Amniotic stem cell (primary cell): Measurements from ENCODE around the gene OOSP1.
"Not testable (repeated sequence)": the region's sequence is repeated elsewhere in the genome, so short reads cannot be mapped to it uniquely, and the experiment has no call there.

Experiments used
- DNase-seq: peaks from one replicate; lab custom pipeline; 2025; lab: John Stamatoyannopoulos, UW

OOSP1 gene

DNA sequence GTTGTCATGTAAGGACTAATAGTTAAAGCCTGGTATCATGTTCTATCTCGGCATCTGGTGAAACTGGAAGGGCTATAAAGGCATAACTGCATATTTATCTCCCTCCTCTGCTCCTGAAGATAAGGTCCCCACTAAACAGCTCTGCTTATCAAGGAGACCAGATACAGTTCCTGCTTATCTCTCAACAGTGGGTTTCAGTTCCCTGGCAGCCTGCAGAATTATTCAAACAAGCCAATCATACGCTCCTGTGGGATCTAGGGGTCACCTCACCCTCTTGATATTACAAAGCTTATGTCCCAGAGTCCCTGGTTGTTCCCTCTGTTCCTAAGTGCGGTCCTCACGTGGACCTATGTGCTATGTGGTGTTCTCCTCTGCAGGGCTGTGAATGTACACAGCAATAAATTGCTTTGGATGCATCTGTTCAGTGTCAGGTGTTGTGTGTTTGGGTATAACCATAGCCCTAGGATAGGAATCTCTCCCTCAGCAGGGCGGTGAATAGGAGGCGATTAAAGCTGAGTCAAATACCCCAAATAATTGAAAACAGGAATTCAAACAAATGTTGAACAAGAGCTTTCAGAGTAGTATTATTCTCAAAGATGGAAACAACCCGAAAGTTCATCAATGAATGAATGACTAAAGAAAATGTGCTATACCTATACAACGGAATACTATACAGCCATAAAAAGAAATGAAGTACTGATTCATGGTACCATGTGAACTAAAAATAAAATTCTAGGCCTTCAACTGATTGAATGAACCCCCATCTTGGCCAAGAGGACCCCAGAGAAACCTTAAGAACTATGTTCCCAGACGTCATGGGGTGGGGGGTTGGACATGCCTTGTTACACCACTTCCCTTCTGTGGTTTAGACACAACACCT, 22.5 kb downstream of the OOSP1 start:
- no peak for DNase-seq

DNA sequence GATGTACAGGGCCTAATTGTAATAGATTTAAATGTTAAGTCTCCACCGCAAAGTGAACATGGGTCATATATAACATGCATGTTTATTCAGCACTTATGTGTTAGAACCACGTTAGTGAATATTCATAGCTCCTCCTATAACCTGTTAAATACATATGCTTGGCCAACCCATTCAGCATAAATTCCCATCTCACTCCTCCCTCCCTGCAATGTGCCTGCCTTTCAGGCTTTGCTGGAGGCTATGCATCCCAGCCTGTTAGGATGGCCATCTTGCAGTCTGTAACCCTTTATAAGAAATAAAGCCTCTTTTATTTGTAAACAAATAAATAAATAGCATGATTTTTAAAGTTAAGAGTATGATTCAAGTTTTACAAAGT, 23.9 kb downstream of the OOSP1 start:
- no peak for DNase-seq

DNA sequence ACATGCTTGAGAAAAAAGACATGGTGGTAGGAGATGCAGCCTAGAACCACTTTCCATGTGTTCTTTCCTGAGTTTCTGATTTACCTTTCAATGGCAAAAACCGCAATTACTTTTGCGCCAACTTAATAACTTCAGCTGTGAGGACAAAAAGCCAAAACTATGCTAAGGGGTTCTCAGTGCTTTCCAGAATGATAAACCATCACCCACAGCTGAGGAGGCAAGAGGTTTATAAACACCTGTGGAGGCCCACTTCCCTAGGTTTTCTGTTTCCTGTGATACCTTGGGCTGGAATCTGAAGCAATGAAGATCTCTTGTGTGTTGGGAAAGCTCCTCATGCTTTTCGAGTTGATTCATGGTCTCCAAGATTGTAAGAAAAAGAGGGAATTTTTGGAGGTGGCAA, 25.5 kb downstream of the OOSP1 start, which contains the start of gene OOSP4A:
TSS of gene OOSP4A (plus strand) at position 301 of the 400 bp plus-strand sequence. CDS start at position 301, 0 bp downstream.
- DNase-seq, result no peak

DNA sequence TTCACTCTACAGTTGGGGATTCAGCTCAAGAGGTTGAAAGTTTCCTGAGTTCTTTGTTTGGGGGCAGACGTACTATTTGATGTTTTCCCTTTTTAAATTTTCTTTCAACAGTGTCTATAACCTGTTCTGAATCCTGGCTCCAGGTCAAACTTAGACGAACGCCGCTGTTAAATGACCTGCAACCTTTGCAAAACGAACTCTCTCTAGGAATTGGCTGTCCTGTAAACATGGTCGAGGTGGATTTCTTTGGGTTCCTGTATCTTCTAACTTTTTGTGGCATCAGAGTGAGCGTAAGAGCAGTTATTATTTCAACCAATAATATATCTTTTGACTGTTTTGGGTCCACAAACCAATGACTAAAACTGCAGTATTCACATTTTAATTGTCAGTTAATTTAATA, 27.2 kb downstream of the OOSP1 start:
- no peak for DNase-seq

DNA sequence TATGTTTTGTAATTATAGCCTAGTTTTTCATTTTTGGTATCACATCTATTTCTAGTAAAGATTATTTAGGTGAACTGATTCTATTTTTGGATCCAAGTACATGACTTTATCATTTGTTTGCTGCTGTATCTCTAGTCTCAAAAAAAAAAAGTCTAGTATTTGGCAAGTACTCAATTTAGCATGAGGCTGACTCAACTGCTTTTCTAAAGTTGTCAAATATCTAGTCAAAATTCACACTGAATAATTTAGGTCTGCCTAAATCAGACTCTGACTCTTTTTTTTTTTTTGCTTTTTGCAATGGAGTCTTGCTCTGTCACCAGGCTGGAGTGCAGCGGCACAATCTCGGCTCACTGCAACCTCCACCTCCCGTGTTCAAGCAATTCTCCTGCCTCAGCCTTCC, 28.0 kb downstream of the OOSP1 start:
- DNase-seq, result no peak

DNA sequence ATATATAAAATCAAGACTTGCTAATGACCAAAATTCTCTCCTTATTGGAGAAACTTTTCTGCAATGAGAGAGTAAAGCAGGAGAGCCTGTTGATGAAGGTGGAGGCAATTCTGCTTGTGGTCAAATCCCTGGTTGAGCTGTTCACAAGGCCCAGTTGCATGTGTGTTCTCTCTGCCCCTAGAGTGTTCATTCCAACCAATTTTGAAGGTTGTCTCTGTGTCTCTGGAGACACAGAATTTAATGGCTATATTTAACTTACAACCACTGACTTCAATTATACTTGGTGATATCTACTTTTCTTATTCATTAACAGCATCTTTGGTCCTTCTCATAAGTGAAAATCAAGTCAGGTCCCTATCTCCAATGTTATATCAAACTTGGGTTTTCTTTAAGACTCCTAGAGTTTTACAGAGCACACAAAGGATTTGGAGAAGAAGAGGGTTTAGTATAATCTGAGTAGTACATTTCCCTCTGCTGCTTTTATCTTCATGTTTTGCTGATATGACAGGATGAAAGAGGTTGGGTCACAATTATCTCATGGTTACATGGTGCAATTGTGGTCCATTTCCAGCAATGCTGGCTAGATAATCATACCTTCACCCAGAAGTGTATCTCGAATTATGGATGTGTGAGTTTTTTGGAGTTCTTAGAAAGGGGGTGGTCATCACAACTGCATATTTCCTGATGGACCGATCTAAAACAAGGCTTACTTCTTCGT, 29.6 kb downstream of the OOSP1 start:
- no peak for DNase-seq

DNA sequence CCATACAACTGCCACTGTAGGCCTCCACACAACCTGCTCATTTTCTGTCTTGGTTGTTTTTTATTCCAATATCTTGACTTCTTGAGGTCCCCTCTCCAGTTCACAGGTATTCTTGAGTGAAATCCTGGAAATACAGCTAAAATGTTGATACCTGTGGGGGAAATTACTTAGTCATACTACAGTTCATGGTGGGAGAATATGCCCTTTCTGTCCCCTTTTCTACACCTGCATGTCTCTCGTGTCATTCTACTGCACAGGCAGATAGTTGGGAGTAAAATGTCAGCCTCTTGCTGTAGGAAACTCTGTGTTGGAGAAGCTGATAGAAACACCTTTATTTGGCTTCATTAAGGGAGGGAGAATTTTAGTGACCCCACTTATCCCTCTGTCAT, 30.2 kb downstream of the OOSP1 start:
- no peak for DNase-seq

DNA sequence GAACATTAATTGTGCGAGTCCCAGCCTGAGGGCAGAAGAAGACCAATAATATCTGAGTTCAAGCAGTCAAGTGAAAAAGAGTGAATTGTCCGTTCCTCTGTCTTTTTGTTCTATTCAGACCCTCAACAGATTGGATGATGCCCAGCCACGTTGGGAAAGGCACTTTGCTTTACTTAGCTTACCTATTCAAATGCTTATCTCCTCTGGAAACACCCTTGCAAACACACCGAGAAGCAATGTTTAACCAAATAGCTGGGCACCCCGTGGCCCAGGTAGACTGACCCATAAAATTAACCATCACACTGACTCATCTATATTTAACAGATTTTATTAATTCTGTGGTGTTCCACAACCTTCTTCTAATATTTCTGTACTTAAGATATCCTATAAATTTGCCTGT, 34.9 kb downstream of the OOSP1 start:
- no peak for DNase-seq

DNA sequence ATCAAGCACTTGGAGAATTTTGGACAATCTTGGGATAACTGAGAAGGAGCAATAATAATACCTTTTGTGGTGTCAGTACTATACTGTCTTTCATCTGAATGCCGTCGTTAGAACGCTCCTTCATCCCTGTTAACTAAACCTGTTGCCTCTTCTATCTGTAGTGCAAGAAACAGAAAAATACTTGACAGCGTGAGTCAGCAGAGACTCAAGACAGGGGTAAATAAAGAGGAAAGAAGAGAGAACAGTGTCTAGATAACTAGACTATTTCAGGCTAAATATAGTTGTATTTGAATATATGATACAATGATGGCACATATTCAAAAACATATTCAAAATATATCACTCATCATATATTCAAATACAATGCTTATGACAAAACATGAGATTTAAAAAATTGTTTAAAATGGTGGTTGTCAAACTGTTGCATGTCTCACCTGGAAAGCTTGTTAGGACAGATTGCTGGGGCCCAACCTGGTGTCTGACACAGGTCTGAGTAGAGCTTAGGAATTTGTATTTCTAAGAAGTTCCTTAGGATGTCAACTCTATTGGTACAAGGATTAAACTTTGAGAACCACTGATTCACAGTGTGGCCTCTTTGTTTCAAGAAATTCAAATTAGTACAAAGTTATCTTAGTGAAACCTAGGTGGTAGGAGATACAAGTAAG, 43.0 kb downstream of the OOSP1 start:
- DNase-seq, result no peak

DNA sequence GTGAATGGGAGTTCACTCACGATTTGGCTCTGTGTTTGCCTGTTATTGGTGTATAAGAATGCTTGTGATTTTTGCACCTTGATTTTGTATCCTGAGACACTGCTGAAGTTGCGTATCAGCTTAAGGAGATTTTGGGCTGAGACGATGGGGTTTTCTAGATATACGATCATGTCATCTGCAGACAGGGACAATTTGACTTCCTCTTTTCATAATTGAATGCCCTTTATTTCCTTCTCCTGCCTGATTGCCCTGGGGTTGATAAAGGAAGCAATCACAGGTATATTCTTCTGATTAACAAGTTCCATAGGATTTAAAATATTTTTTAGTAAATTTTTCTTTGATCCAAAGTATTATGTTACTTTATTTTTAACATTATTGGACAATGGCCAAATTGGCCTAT, 43.8 kb downstream of the OOSP1 start:
- DNase-seq, result not testable (repeated sequence)

DNA sequence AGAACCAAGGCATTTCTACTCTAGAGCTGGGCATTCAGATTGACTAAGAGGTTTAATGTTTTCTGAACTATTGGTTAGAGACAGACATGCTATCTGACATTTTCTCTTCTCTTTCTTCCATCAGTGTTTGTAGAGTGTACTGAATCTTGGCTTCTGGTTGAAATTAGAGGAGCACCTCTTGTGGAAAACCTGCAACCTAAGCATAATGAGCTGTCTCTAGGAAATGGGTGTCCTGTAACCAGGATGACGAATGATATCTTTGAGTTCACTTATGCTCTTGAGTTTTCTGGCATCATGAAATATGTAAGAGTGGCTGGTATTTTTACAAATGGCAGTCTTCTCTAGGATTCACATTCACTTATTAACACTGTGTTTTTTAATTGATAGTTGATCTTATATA, 45.0 kb downstream of the OOSP1 start:
- DNase-seq, result no peak

DNA sequence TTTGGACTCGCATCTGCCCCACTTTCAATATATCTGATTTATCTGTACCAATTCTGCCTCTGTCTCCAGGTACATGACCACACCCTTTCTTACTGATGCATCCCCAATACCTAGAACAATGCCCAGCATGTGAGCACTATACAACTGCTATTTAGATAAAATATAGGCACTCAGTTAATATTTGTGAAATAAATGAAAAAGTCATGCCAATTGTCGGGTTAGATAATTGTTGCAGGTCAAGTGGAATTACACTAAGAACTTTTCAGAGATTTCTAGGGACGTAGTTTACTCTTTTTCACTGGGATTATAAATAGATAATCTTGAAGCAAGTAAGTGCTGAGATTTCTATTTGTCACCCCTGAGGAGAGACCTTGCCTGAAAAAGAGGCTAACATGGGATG, 46.1 kb downstream of the OOSP1 start:
- DNase-seq, result no peak

DNA sequence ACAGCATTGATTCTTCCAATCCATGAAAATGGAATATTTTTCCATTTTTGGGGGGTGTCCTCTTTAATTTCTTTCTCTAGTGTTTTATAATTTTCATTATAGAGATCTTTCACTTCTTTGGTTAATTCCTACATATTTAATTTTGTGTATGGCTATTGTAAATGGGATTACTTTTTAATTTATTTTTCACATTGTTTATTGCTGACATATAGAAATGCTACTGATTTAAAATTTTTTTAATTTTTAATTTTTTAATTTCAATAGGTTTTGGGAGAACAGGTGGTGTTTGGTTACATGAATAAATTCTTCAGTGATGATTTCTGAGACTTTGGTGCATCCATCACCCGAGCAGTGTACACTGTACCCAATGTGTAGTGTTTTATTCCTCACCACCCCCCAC, 52.2 kb downstream of the OOSP1 start:
- DNase-seq, result no peak

DNA sequence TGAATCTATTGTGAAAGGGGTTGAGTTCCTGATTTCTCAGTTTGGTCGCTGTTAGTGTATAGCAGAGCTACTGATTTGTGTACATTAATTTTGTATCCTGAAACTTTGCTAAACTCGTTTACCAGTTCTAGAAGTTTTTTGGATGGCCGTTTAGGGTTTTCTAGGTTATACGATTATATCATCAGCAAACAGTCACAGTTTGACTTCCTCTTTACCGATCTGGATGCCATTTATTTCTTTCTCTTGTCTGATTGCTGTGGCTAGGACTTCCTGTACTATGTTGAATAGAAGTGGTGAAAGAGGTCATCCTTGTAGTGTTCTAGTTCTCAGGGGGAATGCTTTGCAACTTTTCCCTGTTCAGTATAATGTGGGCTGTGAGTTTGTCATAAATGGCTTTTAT, 54.2 kb downstream of the OOSP1 start:
- no peak for DNase-seq

DNA sequence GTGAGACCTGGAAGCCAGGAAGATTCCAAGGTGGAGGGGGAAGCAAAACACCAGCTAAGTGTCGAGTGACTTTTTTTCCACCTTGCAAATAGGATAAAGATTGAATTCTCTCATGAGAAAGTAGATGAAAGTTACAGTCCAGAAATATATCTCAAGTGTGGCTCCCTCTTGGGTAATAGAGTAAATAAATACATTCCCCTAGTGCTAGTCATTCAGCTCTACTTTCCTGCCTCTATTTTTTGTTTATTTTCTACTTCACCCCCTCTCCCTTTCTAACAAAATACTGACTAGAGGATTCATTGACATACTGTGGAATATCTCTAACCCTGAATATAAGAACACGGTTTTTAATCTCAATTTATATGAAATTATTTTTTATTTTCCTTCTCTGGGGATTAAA, 59.6 kb downstream of the OOSP1 start:
- no peak for DNase-seq

DNA sequence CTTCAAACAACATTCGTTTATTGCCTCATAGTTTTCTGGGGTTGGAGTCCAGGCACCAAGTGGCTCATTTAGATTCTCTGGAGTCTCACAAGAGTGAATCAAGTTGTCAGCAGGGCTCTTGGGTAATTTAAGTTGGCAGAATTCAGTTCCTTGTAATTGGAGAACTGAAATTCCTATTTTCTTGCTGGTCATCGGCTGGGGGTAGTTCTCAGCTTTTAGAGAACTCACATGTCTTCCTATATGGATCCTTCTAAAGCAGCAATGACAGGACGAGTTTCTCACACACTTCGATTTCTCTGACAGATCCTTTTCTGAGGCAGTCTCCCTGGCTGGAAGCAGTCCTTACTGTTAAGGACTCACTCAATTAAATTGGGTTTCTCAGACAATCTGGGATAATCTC, 61.5 kb downstream of the OOSP1 start:
- DNase-seq, result no peak

DNA sequence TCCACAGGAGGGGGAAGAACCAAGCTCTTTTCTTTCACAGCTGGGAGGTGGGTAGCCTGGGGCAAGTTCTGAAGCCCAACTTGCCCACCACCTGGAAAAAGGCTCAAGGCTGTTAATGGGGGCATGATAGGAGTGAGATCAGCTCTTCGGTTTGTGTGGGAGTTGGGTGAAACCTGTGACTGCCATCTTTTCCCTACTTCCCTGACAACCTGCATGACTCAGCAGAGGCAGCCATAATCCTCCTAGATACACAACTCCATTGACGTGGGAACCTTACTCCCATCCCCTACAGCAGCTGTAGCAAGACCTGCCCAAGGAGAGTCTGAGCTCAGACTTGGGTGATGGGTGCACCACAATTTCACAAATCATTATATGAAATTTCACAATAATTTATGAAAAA, 65.5 kb downstream of the OOSP1 start:
- DNase-seq, result no peak

DNA sequence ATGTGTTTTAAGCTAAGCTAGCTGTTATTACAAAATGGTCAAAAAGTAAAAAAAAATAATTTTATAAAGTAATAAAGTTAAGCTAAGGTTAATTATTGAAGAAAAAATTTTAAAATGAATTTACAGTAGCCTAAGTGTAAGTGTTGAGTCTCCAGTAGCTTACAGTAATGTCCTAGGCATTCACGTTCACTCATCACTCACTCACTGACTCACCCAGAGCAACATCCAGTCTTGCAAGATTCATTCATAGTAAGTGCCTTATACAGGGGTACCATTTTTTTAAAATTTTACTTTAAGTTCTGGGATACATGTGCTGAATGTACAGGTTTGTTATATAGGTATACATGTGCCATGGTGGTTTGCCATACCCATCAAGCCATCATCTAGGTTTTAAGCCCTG, 67.1 kb downstream of the OOSP1 start:
- DNase-seq, result no peak
